Fibroblast of lung (primary cell): ENCODE results near the gene RPL22L1.

Experiments used
- EZH2 ChIP-seq: IDR thresholded peaks from 2 replicates; pipeline ENCODE4 v1.5.1; 2012; ENCODE audit warnings: low read length, control low read depth, mild to moderate bottlenecking; ENCODE audit errors: missing control alignments
- TF ChIP-seq, protein P1 (sequence below), 2 donors: IDR thresholded peaks in 1 of 2; conservative IDR thresholded peaks in 1 of 2; 1 replicate in 1 of 2; 2 replicates in 1 of 2; pipeline ENCODE4 v1.5.1; 2011 to 2012; ENCODE audit warnings: low read length in 2 of 2, control low read depth in 1 of 2, inconsistent platforms in 1 of 2, low read depth in 1 of 2, mild to moderate bottlenecking in 1 of 2

DNA sequence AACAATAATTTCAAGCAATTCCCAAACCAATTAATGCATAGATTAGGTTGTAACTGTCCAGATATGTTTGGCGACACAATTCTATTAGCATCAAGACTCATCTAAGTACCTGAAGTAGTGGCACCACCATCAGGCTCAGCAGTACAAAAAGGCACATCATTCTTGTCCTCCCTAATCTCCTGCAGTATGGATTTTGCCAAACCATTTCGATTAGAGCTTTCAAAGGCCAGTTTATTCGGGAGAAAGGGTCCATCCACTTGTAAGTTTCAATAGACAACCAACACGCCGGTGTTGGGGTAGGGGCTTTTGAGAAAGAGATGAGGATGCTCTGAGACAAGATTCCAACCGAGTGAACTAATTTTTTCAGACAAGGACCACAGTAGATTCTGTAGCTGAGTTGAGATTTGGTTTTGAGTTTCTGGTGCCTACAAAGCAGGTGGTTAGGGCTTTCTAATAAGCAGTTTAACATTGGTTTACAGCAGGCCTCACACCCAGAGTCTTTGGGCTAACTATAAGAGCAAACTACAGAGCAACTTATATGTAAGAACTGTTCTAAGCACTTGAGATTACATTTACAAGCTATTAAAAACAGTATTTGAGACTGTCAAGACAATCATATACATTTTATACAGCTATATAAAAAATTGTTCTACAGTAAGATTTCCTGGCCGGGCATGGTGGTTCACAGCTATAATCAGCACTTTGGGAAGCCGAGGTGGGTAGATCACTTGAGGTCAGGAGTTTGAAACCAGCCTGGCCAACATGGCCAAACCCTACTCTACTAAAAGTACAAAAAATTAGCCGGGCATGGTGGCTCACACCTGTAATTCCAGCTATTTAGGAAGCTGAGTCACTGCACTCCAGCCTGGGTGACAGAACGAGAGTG is 4.5 kb downstream of the RPL22L1 start:
- TF ChIP-seq, protein P1, sequence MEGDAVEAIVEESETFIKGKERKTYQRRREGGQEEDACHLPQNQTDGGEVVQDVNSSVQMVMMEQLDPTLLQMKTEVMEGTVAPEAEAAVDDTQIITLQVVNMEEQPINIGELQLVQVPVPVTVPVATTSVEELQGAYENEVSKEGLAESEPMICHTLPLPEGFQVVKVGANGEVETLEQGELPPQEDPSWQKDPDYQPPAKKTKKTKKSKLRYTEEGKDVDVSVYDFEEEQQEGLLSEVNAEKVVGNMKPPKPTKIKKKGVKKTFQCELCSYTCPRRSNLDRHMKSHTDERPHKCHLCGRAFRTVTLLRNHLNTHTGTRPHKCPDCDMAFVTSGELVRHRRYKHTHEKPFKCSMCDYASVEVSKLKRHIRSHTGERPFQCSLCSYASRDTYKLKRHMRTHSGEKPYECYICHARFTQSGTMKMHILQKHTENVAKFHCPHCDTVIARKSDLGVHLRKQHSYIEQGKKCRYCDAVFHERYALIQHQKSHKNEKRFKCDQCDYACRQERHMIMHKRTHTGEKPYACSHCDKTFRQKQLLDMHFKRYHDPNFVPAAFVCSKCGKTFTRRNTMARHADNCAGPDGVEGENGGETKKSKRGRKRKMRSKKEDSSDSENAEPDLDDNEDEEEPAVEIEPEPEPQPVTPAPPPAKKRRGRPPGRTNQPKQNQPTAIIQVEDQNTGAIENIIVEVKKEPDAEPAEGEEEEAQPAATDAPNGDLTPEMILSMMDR (conservative IDR thresholded peaks at IDR 0.05 in 1 of 2, IDR thresholded peaks at IDR 0.05 in 1 of 2; ENCODE audit: low read depth in 1 of 2, low read length in 2 of 2) = no peak
- no peak for TF ChIP-seq EZH2
